ENCODE data around the gene KCNAB2.
A peak's percentile ranks its signal among the peaks of the same experiment; 100 is the strongest.
"Not testable (repeated sequence)": the region's sequence is repeated elsewhere in the genome, so short reads cannot be mapped to it uniquely, and the experiment has no call there.

KCNAB2 gene

GRCh38 chr1:6011161-6011945 lies 34.3 kb upstream of the KCNAB2 start:
- DNase-seq: no peak

- no peak for DNase-seq
Observed at GRCh38 chr1:6011946-6012258, 33.8 kb upstream of the KCNAB2 start.

GRCh38 chr1:6012529-6013318 lies 33.0 kb upstream of the KCNAB2 start:
- no peak for DNase-seq

- DNase-seq: no peak
Observed at GRCh38 chr1:6013491-6013890, 32.2 kb upstream of the KCNAB2 start.

- DNase-seq: no peak
Observed at GRCh38 chr1:6014130-6014999, 31.3 kb upstream of the KCNAB2 start.

GRCh38 chr1:6016191-6016865 lies 29.4 kb upstream of the KCNAB2 start:
- no peak for DNase-seq

GRCh38 chr1:6017654-6018053 lies 28.0 kb upstream of the KCNAB2 start:
- DNase-seq: not testable (repeated sequence)

GRCh38 chr1:6019166-6019845 lies 26.4 kb upstream of the KCNAB2 start:
- no peak for DNase-seq

GRCh38 chr1:6022193-6022592 lies 23.5 kb upstream of the KCNAB2 start:
- no peak for DNase-seq

- no peak for DNase-seq
Observed at GRCh38 chr1:6023346-6023745, 22.3 kb upstream of the KCNAB2 start.

GRCh38 chr1:6024376-6024775 lies 21.3 kb upstream of the KCNAB2 start:
- no peak for DNase-seq

- DNase-seq: peak; percentile 19 to 30
Observed at GRCh38 chr1:6025269-6026094, 20.2 kb upstream of the KCNAB2 start.

GRCh38 chr1:6026095-6026809 lies 19.4 kb upstream of the KCNAB2 start:
- DNase-seq: peak; percentile 92 to 93

- DNase-seq: no peak
Observed at GRCh38 chr1:6027591-6027990, 18.1 kb upstream of the KCNAB2 start.

GRCh38 chr1:6028042-6028850 lies 17.4 kb upstream of the KCNAB2 start:
- peak; percentile 37 to 57 for DNase-seq

GRCh38 chr1:6029351-6029750 lies 16.3 kb upstream of the KCNAB2 start:
- no peak for DNase-seq

GRCh38 chr1:6030132-6030531 lies 15.6 kb upstream of the KCNAB2 start:
- DNase-seq: no peak

GRCh38 chr1:6030547-6031261 lies 15.0 kb upstream of the KCNAB2 start:
- DNase-seq: no peak

- no peak for DNase-seq
Observed at GRCh38 chr1:6033124-6033523, 12.6 kb upstream of the KCNAB2 start.
